EH (cell line): ENCODE measurements around the gene MYL6B.

ENCODE experiments used
- DNase-seq: peaks from one replicate; pipeline ENCODE4 v3.0.0-alpha.2; 2015; ENCODE audit warnings: low read depth

MYL6B gene

DNA sequence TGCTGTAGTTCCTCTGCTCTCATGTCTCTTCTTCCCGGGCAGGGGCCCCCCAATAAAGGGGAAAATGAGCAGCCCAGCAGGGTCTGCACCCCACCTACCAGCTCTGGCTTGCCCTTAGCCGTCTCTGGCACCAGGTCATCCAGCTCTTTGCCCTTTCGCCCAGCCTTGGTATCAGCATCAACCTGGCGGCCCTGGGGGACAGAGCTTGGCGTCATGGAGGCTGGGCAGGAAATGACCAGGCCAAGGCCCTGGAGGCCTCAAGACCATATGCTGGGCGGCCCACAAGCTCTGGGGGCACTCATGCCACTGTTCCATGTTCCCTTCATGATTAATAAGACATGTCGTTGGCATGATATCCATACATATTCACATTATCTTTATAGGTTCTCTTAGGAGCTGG is 20.5 kb downstream of the MYL6B start:
- DNase-seq: no peak

- no peak for DNase-seq
Observed at GRCh38 chr12:56178347-56178746, 26.0 kb downstream of the MYL6B start.

- no peak for DNase-seq
Observed at GRCh38 chr12:56186957-56187356, 34.6 kb downstream of the MYL6B start.

GRCh38 chr12:56188131-56188777 is 35.9 kb downstream of the MYL6B start:
- peak; percentile 40 for DNase-seq

DNA sequence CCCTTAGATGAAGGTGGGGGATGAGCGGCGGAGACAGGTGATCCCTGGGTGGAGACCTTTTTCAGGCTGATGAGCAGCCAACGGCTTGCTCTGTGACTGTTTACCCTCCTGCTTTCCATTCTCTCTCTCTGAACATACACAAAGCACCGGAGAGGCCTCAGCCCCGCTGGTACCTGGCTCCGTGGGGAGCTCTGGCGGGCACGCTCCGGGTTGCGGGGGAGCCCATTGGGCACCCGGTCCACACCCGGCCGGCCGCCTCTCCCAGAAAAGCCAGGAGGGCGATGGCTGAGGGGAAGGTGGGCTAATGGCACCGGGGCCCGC is 36.4 kb downstream of the MYL6B start:
- DNase-seq: no peak

DNA sequence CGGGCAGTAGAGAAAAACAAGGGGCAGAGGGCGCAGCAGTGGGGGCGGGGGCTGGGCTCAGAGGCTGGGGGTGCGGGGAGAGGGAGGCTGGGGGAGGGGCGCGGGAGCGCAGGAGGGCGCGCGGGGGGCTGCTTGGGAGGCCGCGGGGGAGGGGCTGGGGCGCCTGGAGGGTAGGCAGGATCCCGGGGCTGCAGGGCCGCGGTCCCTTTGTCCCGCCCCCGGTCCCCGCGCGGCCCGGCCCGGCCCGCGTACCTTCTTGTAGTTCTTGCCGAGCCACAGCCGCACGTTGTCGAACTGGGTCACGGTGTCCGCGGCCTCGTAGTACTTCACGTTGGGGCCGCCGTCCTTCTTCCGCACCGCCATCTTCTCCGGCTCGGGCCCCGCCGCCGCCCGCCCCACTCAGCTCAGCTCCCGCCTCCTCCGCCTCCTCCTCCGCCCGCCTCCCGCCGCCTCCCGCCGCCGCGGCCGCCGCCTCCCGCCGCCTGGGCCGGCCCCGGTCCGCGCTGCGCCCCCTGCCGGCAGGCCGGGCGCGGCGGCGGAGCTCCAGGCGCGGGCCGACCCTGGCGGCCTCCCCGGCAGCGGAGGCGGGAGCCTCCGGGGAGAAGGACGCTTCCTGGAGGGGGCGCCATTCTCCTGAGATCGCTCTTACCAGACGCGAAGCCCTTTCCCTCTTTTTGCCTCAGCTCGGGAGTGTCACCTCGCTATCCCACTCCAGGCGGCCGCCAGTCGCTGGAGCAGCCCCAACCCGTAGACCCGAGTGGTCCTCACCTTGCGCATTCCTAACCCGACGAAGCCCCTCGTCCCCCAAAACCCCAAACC is 36.9 kb downstream of the MYL6B start, which contains the start of gene SMARCC2:
Gene SMARCC2, minus strand, starts transcription at position 385 of the 819 bp plus-strand sequence. Its CDS starts 22 bp downstream, at position 363.
- DNase-seq: peak; percentile 90

DNA sequence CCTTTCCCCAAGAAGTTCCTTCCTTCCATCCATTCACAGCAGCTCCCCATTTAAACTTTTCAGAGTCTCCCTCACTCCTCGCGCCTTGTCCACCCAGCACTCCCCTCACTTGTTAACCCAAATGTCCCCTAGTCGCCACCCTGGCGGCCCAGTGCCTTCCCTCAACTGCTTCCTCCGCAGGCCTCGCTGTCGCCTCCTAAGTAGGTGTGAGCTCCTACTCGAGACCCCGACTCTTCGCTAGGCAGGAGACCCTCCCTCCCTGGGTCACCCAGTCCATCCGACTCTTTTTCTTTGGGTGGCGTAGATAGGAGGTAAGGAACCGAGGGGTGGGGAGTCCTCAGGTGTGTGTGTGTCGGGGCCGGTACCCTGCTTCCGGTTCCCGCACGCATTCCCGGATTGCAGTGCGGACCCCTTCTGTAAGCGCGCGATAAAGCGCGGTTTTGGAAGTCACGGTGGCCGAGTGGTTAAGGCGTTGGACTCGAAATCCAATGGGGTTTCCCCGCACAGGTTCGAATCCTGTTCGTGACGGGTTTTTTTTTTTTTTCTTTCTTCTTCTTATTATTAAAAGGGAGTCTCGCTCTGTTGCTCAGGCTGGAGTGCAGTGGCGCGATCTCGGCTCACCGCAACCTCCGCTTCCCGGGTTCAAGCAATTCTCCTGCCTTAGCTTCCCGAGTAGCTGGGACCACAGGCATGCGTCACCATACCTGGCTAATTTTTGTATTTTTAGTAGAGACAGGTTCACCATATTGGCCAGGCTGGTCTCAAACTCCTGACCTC is 37.7 kb downstream of the MYL6B start:
- DNase-seq: peak; percentile 85

GRCh38 chr12:56190695-56191155 is 38.3 kb downstream of the MYL6B start:
- DNase-seq: peak; percentile 47

- no peak for DNase-seq
Observed at GRCh38 chr12:56192582-56192981, 40.2 kb downstream of the MYL6B start.

DNA sequence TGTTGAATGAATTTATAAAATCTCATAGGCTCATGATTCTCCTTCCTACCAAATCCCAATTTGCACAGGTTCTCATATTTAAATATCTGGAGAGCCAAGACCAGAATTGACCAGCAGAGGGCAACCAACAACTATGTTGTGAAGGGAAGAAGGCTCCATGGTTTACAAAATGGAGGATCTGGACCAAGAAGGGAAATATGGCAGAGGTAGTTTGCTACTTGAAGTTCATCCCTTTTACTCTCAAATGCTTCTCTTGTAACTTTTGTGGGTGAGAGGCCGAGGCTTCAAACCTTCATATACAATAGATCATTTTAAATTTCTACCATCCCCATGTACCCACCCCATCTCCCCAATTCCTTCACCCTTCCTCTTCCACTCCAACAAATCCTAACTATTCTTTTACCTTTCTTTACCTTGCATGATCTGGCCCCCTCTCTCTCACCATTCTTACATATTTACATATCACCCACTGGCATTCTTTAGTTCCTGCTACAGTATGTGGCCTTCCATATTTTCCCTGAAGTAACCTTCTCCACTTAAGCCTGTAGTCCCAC is 40.7 kb downstream of the MYL6B start:
- peak; percentile 84 for DNase-seq

- peak; percentile 99 for DNase-seq
Observed at GRCh38 chr12:56196818-56197550, 44.6 kb downstream of the MYL6B start.

DNA sequence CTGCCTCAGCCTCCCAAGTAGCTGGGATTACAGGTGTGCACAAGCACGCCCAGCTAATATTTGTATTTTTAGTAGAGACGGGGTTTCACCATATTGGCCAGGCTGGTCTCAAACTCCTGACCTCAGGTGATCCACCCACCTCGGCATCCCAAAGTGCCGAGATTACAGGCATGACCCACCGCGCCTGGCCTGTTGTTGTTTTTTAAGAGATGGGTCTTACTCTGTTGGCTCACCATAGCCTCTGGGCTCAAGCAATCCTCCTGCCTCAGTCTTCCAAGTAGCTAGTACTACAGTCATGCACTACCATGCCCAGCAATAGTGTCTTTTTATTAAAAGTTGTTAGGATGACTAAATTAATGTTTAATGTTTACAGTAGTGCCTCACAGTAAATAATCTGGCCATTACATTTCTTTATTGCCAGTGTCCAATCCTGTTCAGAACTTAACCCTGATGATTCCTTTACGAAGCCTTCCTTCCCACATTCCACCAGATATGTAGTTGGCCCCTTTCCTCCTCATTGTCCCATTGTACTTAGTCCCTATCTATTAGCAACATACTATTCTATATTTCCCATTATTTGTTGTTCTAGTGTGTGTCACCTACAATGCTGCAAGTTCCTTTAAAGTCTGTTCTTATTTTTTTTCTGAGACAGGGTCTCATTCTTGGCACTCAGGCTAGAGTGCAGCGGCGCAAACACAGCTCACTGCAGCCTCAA is 45.7 kb downstream of the MYL6B start:
- DNase-seq: no peak

DNA sequence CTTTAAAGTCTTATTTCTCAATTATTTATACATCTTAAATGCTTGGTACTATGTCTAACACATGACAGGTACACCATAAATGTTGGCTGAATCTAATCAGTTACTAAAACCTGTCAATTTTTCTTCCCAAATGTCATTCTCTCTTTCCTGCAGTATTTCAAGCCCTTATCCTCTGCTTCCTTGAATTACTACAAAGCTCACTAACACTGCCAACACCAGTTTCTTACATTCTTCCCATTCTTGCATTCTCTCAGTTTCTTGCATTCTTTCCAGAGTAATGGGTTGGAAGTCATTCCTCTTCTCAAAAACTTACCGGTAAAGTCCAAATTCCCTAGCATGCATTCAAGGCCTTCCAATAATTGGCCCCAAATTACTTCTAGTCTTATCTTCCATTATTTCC is 46.4 kb downstream of the MYL6B start:
- DNase-seq: peak; percentile 66

DNA sequence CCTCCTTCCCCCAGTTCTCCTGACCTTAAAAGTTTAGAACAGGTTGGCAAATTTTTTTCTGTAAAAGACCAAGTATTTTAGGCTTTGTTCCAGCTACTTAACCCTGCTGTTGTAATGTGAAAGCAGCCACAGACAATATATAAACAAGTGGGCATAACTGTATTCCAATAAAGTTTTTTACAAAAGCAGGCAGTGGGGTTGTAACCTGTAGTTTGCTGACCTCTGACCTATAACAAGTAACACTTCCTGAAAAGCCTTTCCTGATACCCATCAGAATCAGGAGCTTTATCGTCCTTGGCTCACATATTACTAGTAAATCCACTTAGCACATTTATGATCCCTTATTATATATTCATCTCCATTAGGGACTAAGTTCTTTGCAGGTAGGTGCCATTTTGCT is 50.0 kb downstream of the MYL6B start:
- DNase-seq: no peak

DNA sequence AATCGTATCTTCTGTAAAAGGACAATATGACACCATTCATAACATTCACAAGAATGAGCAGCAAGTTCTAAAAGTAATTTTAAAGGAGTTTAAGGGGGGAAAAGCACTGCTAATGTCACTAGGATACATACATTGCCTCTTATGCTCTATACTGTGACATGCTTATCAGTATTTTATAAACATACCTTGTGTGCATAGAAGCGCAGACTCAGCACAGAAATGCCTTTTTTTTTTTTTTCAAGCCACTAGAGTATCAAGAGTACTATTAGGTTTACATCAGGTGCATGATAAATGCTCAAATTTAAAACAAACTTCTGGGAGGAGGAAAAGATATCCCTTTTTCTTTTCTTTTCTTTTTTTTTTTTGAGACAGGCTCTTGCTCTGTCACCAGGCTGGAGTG is 50.5 kb downstream of the MYL6B start:
- no peak for DNase-seq

DNA sequence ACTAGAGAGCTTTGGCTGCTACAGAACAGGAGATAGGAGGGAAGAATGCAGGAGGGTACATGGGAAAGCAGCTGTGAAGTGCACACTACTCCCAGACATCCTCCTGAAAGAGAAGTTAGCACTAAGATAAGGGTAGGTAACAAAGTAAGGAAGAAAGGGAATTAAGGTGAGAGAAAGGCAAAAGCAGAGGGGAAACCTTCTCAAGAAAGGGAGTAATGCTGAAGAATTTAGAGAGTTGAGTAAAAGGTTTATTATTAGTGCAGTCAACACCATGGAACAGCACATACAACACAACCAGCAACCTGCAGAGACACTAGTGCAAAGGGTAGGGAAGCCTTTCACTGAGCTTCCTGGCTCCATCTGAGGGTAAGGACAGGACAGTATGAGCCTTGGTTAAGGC is 51.9 kb downstream of the MYL6B start:
- no peak for DNase-seq

GRCh38 chr12:56205445-56205844 is 53.1 kb downstream of the MYL6B start:
- DNase-seq: no peak

DNA sequence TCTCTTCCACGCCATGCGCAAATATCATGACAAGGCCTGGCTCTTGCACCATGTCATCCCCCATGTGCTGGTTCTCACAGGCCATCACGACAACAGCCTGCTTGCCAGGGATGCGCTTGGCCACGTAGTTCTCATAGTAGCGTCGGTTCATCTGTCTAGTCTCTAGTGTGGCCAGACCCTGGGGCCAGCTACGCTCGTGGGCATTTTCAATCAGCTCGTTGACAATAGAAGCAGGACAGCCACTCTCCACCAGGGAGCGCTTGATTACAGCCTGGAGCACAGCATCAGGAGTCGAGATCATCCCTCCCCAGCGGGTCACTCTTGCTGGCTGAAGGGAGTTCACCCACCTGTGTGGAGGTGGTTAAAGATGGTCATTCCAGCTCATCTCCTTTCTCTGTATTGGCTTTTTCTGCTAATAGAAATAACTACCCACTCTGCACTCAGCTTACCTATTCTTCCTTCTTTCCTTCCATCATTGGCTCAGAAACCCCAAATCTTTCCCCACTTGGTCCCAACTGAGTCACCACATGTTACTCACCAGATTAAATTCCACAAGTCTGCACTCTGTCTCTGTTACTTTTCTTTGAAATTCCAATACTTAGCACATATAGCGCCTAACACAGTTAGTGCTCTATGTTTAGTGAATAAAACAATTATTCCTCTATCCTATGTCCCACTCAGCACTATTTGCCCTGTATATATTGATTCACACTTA is 54.2 kb downstream of the MYL6B start:
- DNase-seq: peak; percentile 66
